HEK293 (cell line): Measurements from ENCODE around the gene STPG3.

ENCODE experiments used
- CTCF ChIA-PET: fragments of 350-600 bp; formaldehyde crosslinking; extraction: SDS; loops from one replicate; lab custom pipeline; 2021; ENCODE audit warnings: antibody characterized with exemption; lab: Yijun Ruan, JAX
- POLR2A ChIA-PET: fragments of 300-600 bp; formaldehyde crosslinking; extraction: SDS; loops from one replicate; lab custom pipeline; 2020; ENCODE audit warnings: antibody characterized with exemption, inconsistent platforms; lab: Yijun Ruan, JAX
- H3K27ac ChIP-seq: fragments of 200-500 bp; sonication (Bioruptor generic); 2 replicates; pipeline ENCODE4 v1.5.1; 2014; ENCODE audit warnings: low read depth, low read length, control low read depth, inconsistent platforms; ENCODE audit errors: extremely low read depth
- H3K36me3 ChIP-seq, 2 experiments: fragments of 200-500 bp in 1 of 2; sonication (Bioruptor generic) in 1 of 2; 1 replicate in 1 of 2; 2 replicates in 1 of 2; pipeline ENCODE4 v1.5.1; 2014 to 2017; ENCODE audit warnings: inconsistent platforms in 2 of 2, low read length in 2 of 2; ENCODE audit not compliant: control insufficient read depth in 2 of 2, insufficient read depth in 1 of 2
- H3K4me1 ChIP-seq: fragments of 200-500 bp; sonication (Bioruptor generic); 2 replicates; pipeline ENCODE4 v1.5.1; 2014; ENCODE audit warnings: mild to moderate bottlenecking, low read length, inconsistent platforms; ENCODE audit not compliant: control insufficient read depth, insufficient read depth
- H3K4me3 ChIP-seq: 2 replicates; pipeline ENCODE4 v1.5.1; 2011; ENCODE audit warnings: low read depth, mild to moderate bottlenecking, control low read depth, low read length, moderate library complexity
- H3K9me3 ChIP-seq: fragments of 200-500 bp; sonication (Bioruptor generic); 2 replicates; pipeline ENCODE4 v1.5.1; 2014; ENCODE audit warnings: low read depth, low read length, inconsistent platforms; ENCODE audit not compliant: control insufficient read depth, insufficient read depth
- BCL11A ChIP-seq: fragments of 450-650 bp; formaldehyde crosslinking; IDR thresholded peaks from 2 replicates; pipeline ENCODE4 v1.5.1; 2016; ENCODE audit warnings: low read depth, missing biosample characterization, missing genetic modification characterization
- BCL6B ChIP-seq: fragments of 450-650 bp; formaldehyde crosslinking; IDR thresholded peaks from 2 replicates; pipeline ENCODE4 v1.5.1; 2017; ENCODE audit warnings: missing biosample characterization, missing genetic modification characterization
- GLIS1 ChIP-seq: fragments of 450-650 bp; formaldehyde crosslinking; IDR thresholded peaks from 2 replicates; pipeline ENCODE4 v1.5.1; 2016; ENCODE audit warnings: missing biosample characterization, missing genetic modification characterization
- GLIS2 ChIP-seq: fragments of 450-650 bp; formaldehyde crosslinking; IDR thresholded peaks from 2 replicates; pipeline ENCODE4 v1.5.1; 2016; ENCODE audit warnings: missing biosample characterization, missing genetic modification characterization
- KLF1 ChIP-seq: fragments of 450-650 bp; formaldehyde crosslinking; IDR thresholded peaks from 2 replicates; pipeline ENCODE4 v1.5.1; 2016; ENCODE audit warnings: missing biosample characterization, missing genetic modification characterization
- KLF8 ChIP-seq: fragments of 450-650 bp; formaldehyde crosslinking; IDR thresholded peaks from 2 replicates; pipeline ENCODE4 v1.5.1; 2016; ENCODE audit warnings: missing biosample characterization, missing genetic modification characterization
- KLF9 ChIP-seq: fragments of 450-650 bp; formaldehyde crosslinking; IDR thresholded peaks from 2 replicates; pipeline ENCODE4 v1.5.1; 2016; ENCODE audit warnings: missing biosample characterization, missing genetic modification characterization, low read depth
- SALL2 ChIP-seq: fragments of 450-650 bp; formaldehyde crosslinking; IDR thresholded peaks from 2 replicates; pipeline ENCODE4 v1.5.0; 2017; ENCODE audit warnings: missing biosample characterization, mild to moderate bottlenecking, missing genetic modification characterization, borderline replicate concordance
- ZEB2 ChIP-seq: fragments of 450-650 bp; formaldehyde crosslinking; IDR thresholded peaks from 2 replicates; pipeline ENCODE4 v1.5.1; 2016; ENCODE audit warnings: missing biosample characterization, missing genetic modification characterization
- ZFP37 ChIP-seq: fragments of 450-650 bp; formaldehyde crosslinking; IDR thresholded peaks from 2 replicates; pipeline ENCODE4 v1.5.1; 2016; ENCODE audit warnings: missing biosample characterization, missing genetic modification characterization
- ZIC2 ChIP-seq: fragments of 450-650 bp; formaldehyde crosslinking; IDR thresholded peaks from 2 replicates; pipeline ENCODE4 v1.5.1; 2016; ENCODE audit warnings: missing biosample characterization, missing genetic modification characterization
- ZNF133 ChIP-seq: fragments of 450-650 bp; formaldehyde crosslinking; IDR thresholded peaks from 2 replicates; pipeline ENCODE4 v1.5.1; 2016; ENCODE audit warnings: missing biosample characterization, missing genetic modification characterization
- ZNF157 ChIP-seq: fragments of 450-650 bp; formaldehyde crosslinking; IDR thresholded peaks from 2 replicates; pipeline ENCODE4 v1.5.1; 2016; ENCODE audit warnings: missing biosample characterization, missing genetic modification characterization
- ZNF175 ChIP-seq: fragments of 450-650 bp; formaldehyde crosslinking; IDR thresholded peaks from 2 replicates; pipeline ENCODE4 v1.5.1; 2016; ENCODE audit warnings: missing biosample characterization, missing genetic modification characterization
- ZNF184 ChIP-seq: fragments of 450-650 bp; IDR thresholded peaks from 2 replicates; pipeline ENCODE4 v1.5.1; 2018; ENCODE audit warnings: missing biosample characterization, mild to moderate bottlenecking, missing genetic modification characterization
- ZNF24 ChIP-seq: fragments of 450-650 bp; formaldehyde crosslinking; IDR thresholded peaks from 2 replicates; pipeline ENCODE4 v1.5.1; 2016; ENCODE audit warnings: missing biosample characterization, missing genetic modification characterization
- ZNF248 ChIP-seq: fragments of 450-650 bp; formaldehyde crosslinking; IDR thresholded peaks from 2 replicates; pipeline ENCODE4 v1.5.1; 2017; ENCODE audit warnings: missing biosample characterization, missing genetic modification characterization
- ZNF335 ChIP-seq: fragments of 450-650 bp; formaldehyde crosslinking; conservative IDR thresholded peaks from 2 replicates; pipeline ENCODE4 v1.5.1; 2016; ENCODE audit warnings: missing biosample characterization, missing genetic modification characterization
- ZNF341 ChIP-seq: fragments of 450-650 bp; formaldehyde crosslinking; IDR thresholded peaks from 2 replicates; pipeline ENCODE4; 2016; ENCODE audit warnings: low read depth, missing biosample characterization, missing genetic modification characterization
- ZNF354C ChIP-seq: fragments of 450-650 bp; formaldehyde crosslinking; IDR thresholded peaks from 2 replicates; pipeline ENCODE4 v1.5.1; 2016; ENCODE audit warnings: missing biosample characterization, missing genetic modification characterization, low read depth, borderline replicate concordance
- ZNF394 ChIP-seq: fragments of 450-650 bp; formaldehyde crosslinking; IDR thresholded peaks from 2 replicates; pipeline ENCODE4 v1.5.1; 2016; ENCODE audit warnings: missing biosample characterization, missing genetic modification characterization, mild to moderate bottlenecking, moderate library complexity, borderline replicate concordance
- ZNF398 ChIP-seq: fragments of 450-650 bp; formaldehyde crosslinking; IDR thresholded peaks from 2 replicates; pipeline ENCODE4 v1.5.1; 2017; ENCODE audit warnings: missing biosample characterization, missing genetic modification characterization
- ZNF48 ChIP-seq: fragments of 450-650 bp; formaldehyde crosslinking; IDR thresholded peaks from 2 replicates; pipeline ENCODE4 v1.5.1; 2016; ENCODE audit warnings: missing biosample characterization, missing genetic modification characterization
- ZNF548 ChIP-seq: fragments of 450-650 bp; formaldehyde crosslinking; IDR thresholded peaks from 2 replicates; pipeline ENCODE4 v1.5.1; 2016; ENCODE audit warnings: missing biosample characterization, missing genetic modification characterization
- ZNF585B ChIP-seq: fragments of 450-650 bp; formaldehyde crosslinking; IDR thresholded peaks from 2 replicates; pipeline ENCODE4 v1.5.1; 2016; ENCODE audit warnings: missing biosample characterization, missing genetic modification characterization
- ZNF600 ChIP-seq: fragments of 450-650 bp; formaldehyde crosslinking; IDR thresholded peaks from 2 replicates; pipeline ENCODE4 v1.5.1; 2016; ENCODE audit warnings: missing biosample characterization, missing genetic modification characterization
- ZNF626 ChIP-seq: fragments of 450-650 bp; sonication (Bioruptor Pico); formaldehyde crosslinking; IDR thresholded peaks from 2 replicates; pipeline ENCODE4 v1.5.1; 2018; ENCODE audit warnings: missing biosample characterization, missing genetic modification characterization, inconsistent platforms
- ZNF629 ChIP-seq: fragments of 450-650 bp; formaldehyde crosslinking; IDR thresholded peaks from 2 replicates; pipeline ENCODE4 v1.5.1; 2017; ENCODE audit warnings: missing biosample characterization, missing genetic modification characterization
- ZNF658 ChIP-seq: fragments of 450-650 bp; formaldehyde crosslinking; IDR thresholded peaks from 2 replicates; pipeline ENCODE4; 2016; ENCODE audit warnings: missing biosample characterization, missing genetic modification characterization
- ZNF664 ChIP-seq: fragments of 450-650 bp; formaldehyde crosslinking; IDR thresholded peaks from 2 replicates; pipeline ENCODE4 v1.5.1; 2016; ENCODE audit warnings: missing biosample characterization, missing genetic modification characterization
- ZNF776 ChIP-seq: fragments of 450-650 bp; formaldehyde crosslinking; IDR thresholded peaks from 2 replicates; pipeline ENCODE4 v1.5.0; 2017; ENCODE audit warnings: missing biosample characterization, missing genetic modification characterization, borderline replicate concordance
- ZSCAN18 ChIP-seq: fragments of 450-650 bp; formaldehyde crosslinking; IDR thresholded peaks from 2 replicates; pipeline ENCODE4 v1.5.1; 2016; ENCODE audit warnings: missing biosample characterization, missing genetic modification characterization
- ZSCAN30 ChIP-seq: fragments of 450-650 bp; IDR thresholded peaks from 2 replicates; pipeline ENCODE4 v1.5.1; 2018; ENCODE audit warnings: missing biosample characterization, mild to moderate bottlenecking, missing genetic modification characterization, moderate library complexity

The STPG3 gene

GRCh38 chr9:137243626-137244485 is 7.2 kb upstream of the STPG3 start (continued):
- TF ChIP-seq BCL11A (no peak; the same call in 1 of the 2 replicates), ZNF341 (tag by site-specific recombination) (no peak), GLIS1 (peak; percentile 69), SALL2 (tag by site-specific recombination) (no peak), ZNF354C (tag by site-specific recombination) (no peak), ZNF184 (tag by site-specific recombination) (no peak), KLF8 (tag by site-specific recombination) (peak; percentile 55), ZNF157 (no peak), ZNF585B (no peak), ZNF626 (tag by site-specific recombination) (no peak), ZNF48 (tag by site-specific recombination) (no peak), ZFP37 (tag by site-specific recombination) (no peak; the same call in 1 of the 2 replicates), ZEB2 (no peak), ZNF664 (tag by site-specific recombination) (no peak), ZNF133 (tag by site-specific recombination) (no peak), ZNF658 (tag by site-specific recombination) (no peak), ZNF776 (tag by site-specific recombination) (no peak), ZNF24 (tag by site-specific recombination) (no peak), ZNF548 (tag by site-specific recombination) (no peak)

- ChIA-PET POLR2A (interaction anchor here (0.9 to 11.5 kb wide), 12 partner anchors 8 to 454 kb away, joined by 3 to 336 read pairs (median 7); partner anchors contain the start of genes CYSRT1, MAN1B1, NELFB and RNF208), CTCF (interaction anchor here (0.6 to 3.6 kb wide), 4 partner anchors 8 to 208 kb away, joined by 5 to 29 read pairs (median 11); partner anchors contain the start of gene NELFB)
- peaks cover 0 to 26% of the 10 kb centered on the region in 2 experiments; a peak in 1 of 3 replicates for H3K36me3 ChIP-seq
- H3K4me3 ChIP-seq = no peak overlapping the region
- H3K9me3 ChIP-seq = no peaks in the 10 kb centered on the region
- no peak overlapping the region for H3K27ac ChIP-seq
- H3K4me1 ChIP-seq = 0 out of 2 replicates have a peak, but pooled peaks cover 3% of the 10 kb centered on the region
- no peak for TF ChIP-seq ZNF629 (tag by site-specific recombination)
- TF ChIP-seq ZSCAN18 = no peak
- TF ChIP-seq ZNF335 (tag by site-specific recombination) = peak; percentile 39
- TF ChIP-seq KLF1 (tag by site-specific recombination) = peak; percentile 34; the same call in 1 of the 2 replicates
- TF ChIP-seq BCL6B (tag by site-specific recombination) = no peak
- 0 out of 2 replicates have a peak, but pooled peaks have one; percentile 38 for TF ChIP-seq ZNF600 (tag by site-specific recombination)
- no peak for TF ChIP-seq ZNF248 (tag by site-specific recombination)
- no peak for TF ChIP-seq ZNF776 (tag by site-specific recombination)
- no peak; the same call in 1 of the 2 replicates for TF ChIP-seq ZNF394 (tag by site-specific recombination)
- TF ChIP-seq ZNF398 (tag by site-specific recombination) = no peak
- no peak for TF ChIP-seq ZSCAN30
- TF ChIP-seq KLF9 (tag by site-specific recombination) = peak; percentile 50
- TF ChIP-seq GLIS2 = peak; percentile 32; the same call in 1 of the 2 replicates
- TF ChIP-seq ZNF175 (tag by site-specific recombination) = no peak
- TF ChIP-seq ZIC2 (tag by site-specific recombination) = peak; percentile 1
Observed at GRCh38 chr9:137244486-137245449, 6.3 kb upstream of the STPG3 start.
